Loucy (cell line): ENCODE measurements around the gene RNF8.
A peak's percentile ranks its signal among the peaks of the same experiment; 100 is the strongest.

Source experiments
- H2AFZ ChIP-seq: fragments of 200-600 bp; sonication (generic); 2 replicates; pipeline ENCODE4 v1.6.0; 2016; ENCODE audit warnings: antibody characterized with exemption, mild to moderate bottlenecking, low read length, moderate library complexity
- H3F3A ChIP-seq: fragments of 200-600 bp; 2 replicates; pipeline ENCODE4 v1.6.0; 2016; ENCODE audit warnings: antibody characterized with exemption, low read depth, mild to moderate bottlenecking
- H3K27me3 ChIP-seq: fragments of 200-600 bp; sonication (generic); 2 replicates; pipeline ENCODE4 v1.6.1; 2014; ENCODE audit warnings: low read length, mild to moderate bottlenecking; ENCODE audit not compliant: insufficient read depth, poor library complexity, severe bottlenecking
- H3K36me3 ChIP-seq: fragments of 200-600 bp; sonication (generic); 2 replicates; pipeline ENCODE4 v1.6.1; 2016; ENCODE audit warnings: low read length; ENCODE audit not compliant: insufficient read depth
- H3K4me1 ChIP-seq: fragments of 200-600 bp; sonication (generic); 2 replicates; pipeline ENCODE4 v1.5.1; 2014; ENCODE audit warnings: low read length, mild to moderate bottlenecking; ENCODE audit not compliant: insufficient read depth, poor library complexity, severe bottlenecking
- H3K4me2 ChIP-seq: fragments of 200-600 bp; sonication (generic); 2 replicates; pipeline ENCODE4 v1.6.0; 2014; ENCODE audit warnings: antibody characterized with exemption, low read length, low read depth, mild to moderate bottlenecking; ENCODE audit not compliant: poor library complexity, severe bottlenecking
- H3K4me3 ChIP-seq: fragments of 200-600 bp; sonication (generic); 2 replicates; pipeline ENCODE4 v1.5.1; 2014; ENCODE audit warnings: low read length, mild to moderate bottlenecking, mixed read lengths; ENCODE audit not compliant: poor library complexity, severe bottlenecking
- H3K79me2 ChIP-seq: fragments of 200-600 bp; sonication (generic); 2 replicates; pipeline ENCODE4 v1.6.1; 2014; ENCODE audit warnings: low read length; ENCODE audit not compliant: insufficient read depth
- H3K9ac ChIP-seq: fragments of 200-600 bp; sonication (generic); 2 replicates; pipeline ENCODE4 v1.6.0; 2014; ENCODE audit warnings: mild to moderate bottlenecking, low read depth, low read length, moderate library complexity; ENCODE audit not compliant: poor library complexity, severe bottlenecking
- H3K9me2 ChIP-seq: fragments of 200-600 bp; sonication (generic); replicated peaks from 2 replicates; pipeline ENCODE4 v1.6.1; 2016; ENCODE audit warnings: low read depth, low read length, mixed read lengths
- H3K9me3 ChIP-seq: fragments of 200-600 bp; sonication (generic); 2 replicates; pipeline ENCODE4 v1.6.1; 2014; ENCODE audit warnings: mild to moderate bottlenecking, antibody characterized with exemption, low read length, low read depth; ENCODE audit not compliant: insufficient read depth
- H4K20me1 ChIP-seq: fragments of 200-600 bp; sonication (generic); 2 replicates; pipeline ENCODE4 v1.6.0; 2014; ENCODE audit warnings: antibody characterized with exemption, low read length, mild to moderate bottlenecking; ENCODE audit not compliant: insufficient read depth, poor library complexity, severe bottlenecking
- EZH2phosphoT487 ChIP-seq: fragments of 200-600 bp; IDR thresholded peaks from 2 replicates; pipeline ENCODE4 v1.6.1; 2018; ENCODE audit warnings: antibody characterized with exemption, mild to moderate bottlenecking, moderate library complexity, borderline replicate concordance
- TF ChIP-seq, protein P1 (sequence below): fragments of 200-600 bp; sonication (generic); conservative IDR thresholded peaks from 2 replicates; pipeline ENCODE4 v1.5.1; 2014; ENCODE audit warnings: mild to moderate bottlenecking, antibody characterized with exemption, low read length

Gene RNF8

DNA sequence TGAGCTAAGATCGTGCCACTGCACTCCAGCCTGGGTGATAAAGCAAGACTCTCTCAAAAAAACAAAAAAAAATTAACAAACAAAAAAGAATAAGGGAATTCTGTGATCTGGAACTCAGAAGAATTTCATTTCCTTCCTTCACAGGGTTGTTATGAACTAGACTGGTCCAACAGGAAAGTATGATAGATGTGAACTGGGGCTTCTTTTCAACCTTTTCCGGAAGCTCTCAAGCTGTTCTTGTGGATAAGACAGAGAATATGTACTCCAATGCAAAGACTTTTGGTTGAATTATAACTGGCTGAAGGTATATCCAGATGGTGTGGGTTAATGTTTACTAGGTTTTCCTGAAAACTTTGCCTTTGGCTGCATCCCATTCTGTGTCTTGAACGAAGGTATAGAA is 5.3 kb downstream of the RNF8 start:
- H2AFZ ChIP-seq = no peak overlapping the region
- TF ChIP-seq EZH2phosphoT487 = no peak
- TF ChIP-seq, protein P1, sequence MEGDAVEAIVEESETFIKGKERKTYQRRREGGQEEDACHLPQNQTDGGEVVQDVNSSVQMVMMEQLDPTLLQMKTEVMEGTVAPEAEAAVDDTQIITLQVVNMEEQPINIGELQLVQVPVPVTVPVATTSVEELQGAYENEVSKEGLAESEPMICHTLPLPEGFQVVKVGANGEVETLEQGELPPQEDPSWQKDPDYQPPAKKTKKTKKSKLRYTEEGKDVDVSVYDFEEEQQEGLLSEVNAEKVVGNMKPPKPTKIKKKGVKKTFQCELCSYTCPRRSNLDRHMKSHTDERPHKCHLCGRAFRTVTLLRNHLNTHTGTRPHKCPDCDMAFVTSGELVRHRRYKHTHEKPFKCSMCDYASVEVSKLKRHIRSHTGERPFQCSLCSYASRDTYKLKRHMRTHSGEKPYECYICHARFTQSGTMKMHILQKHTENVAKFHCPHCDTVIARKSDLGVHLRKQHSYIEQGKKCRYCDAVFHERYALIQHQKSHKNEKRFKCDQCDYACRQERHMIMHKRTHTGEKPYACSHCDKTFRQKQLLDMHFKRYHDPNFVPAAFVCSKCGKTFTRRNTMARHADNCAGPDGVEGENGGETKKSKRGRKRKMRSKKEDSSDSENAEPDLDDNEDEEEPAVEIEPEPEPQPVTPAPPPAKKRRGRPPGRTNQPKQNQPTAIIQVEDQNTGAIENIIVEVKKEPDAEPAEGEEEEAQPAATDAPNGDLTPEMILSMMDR = no peak
- H3K4me3 ChIP-seq = no peak overlapping the region
- H3K4me1 ChIP-seq = peaks cover 50% of the 10 kb centered on the region
- no peaks in the 10 kb centered on the region for H3K9me3 ChIP-seq
- peaks cover 11% of the 10 kb centered on the region; the same call in 1 of the 2 replicates for H3K36me3 ChIP-seq
- peaks cover 48% of the 10 kb centered on the region for H3K79me2 ChIP-seq
- peaks cover 19% of the 10 kb centered on the region for H4K20me1 ChIP-seq
- no peaks in the 10 kb centered on the region for H3K9me2 ChIP-seq
- no peaks in the 10 kb centered on the region for H3K27me3 ChIP-seq
- peaks cover 3% of the 10 kb centered on the region; the same call in 1 of the 2 replicates for H3F3A ChIP-seq
- H3K4me2 ChIP-seq = no peak overlapping the region
- H3K9ac ChIP-seq = no peak overlapping the region

DNA sequence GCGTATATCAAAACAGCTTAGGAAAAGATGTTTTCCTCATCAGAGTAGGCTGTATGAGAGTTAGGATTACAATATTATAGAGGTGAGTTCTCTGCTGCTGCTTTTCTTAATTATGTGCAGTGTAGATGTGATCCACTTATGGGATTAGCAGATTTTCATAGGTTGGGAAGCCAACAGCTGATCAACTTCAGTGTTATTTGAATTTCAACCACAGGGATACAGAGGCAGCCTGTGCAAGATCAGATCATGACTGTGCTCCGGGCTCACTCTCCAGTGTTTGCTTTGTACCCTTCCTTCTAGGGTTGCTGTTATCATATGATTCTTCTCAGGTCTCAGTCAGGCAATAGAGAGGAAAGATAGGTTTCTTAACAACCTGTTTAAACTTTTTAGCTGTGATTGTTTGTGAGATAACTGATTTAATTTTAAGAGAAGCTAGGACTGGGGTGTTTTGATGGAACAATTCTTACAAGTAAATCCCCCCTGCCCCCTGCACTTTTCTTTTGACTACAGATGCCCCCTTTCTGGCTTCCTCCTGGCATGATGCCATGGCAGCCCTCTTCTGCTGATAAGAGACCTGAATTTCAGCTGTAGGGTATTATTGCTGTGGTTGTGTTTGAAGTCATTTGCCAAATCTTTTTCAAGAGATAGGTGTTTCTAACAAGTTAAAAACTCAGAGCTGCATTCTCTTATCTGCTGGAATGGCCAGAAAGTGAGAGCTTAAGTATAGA is 8.5 kb downstream of the RNF8 start:
- H3K36me3 ChIP-seq = peaks cover 14% of the 10 kb centered on the region; the same call in 1 of the 2 replicates
- H3K4me1 ChIP-seq = peaks cover 23% of the 10 kb centered on the region
- no peak overlapping the region for H3K9ac ChIP-seq
- no peak for TF ChIP-seq EZH2phosphoT487
- TF ChIP-seq, protein P1 = no peak
- H3K79me2 ChIP-seq = peaks cover 20% of the 10 kb centered on the region
- no peaks in the 10 kb centered on the region for H3K9me2 ChIP-seq
- no peaks in the 10 kb centered on the region for H3K9me3 ChIP-seq
- peaks cover 6% of the 10 kb centered on the region for H4K20me1 ChIP-seq
- no peak overlapping the region for H2AFZ ChIP-seq
- no peak overlapping the region for H3K4me3 ChIP-seq
- H3K27me3 ChIP-seq = no peaks in the 10 kb centered on the region
- H3F3A ChIP-seq = peaks cover 3% of the 10 kb centered on the region; the same call in 1 of the 2 replicates
- peak overlapping the region; percentile 21 for H3K4me2 ChIP-seq

DNA sequence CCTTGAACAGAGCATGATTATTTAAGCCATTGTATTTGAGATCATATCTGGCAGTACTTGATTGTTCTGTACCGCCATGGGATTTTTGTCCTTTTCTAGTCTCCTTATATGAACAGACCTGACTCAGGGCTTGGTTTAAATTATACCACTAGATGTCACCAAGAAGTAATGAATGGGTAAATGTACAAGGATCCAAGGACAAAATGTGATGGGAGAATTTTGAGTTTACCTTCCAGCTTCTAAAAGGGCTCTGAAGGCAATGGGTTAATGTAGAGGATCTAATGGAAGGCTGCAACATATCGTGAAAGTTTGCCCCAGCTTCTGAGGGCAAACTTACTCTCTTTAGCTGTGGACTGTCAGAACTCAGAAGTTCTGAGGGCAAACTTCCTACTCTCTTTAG is 12.0 kb downstream of the RNF8 start:
- Histone ChIP-seq H3K27me3 (no peaks in the 10 kb centered on the region), H2AFZ (no peak overlapping the region), H3K9me2 (no peaks in the 10 kb centered on the region), H3K4me3 (no peak overlapping the region), H3F3A (peaks cover 3% of the 10 kb centered on the region; the same call in 1 of the 2 replicates), H3K4me1 (peaks cover 19% of the 10 kb centered on the region), H3K4me2 (no peak overlapping the region), H3K79me2 (0 out of 2 replicates have a peak, but pooled peaks cover 6% of the 10 kb centered on the region), H3K9me3 (no peaks in the 10 kb centered on the region), H4K20me1 (peaks cover 2% of the 10 kb centered on the region), H3K9ac (no peak overlapping the region), H3K36me3 (peaks cover 34% of the 10 kb centered on the region; the same call in 1 of the 2 replicates)
- TF ChIP-seq EZH2phosphoT487 = no peak
- TF ChIP-seq, protein P1 = peak; percentile 55
